Measurements from ENCODE around the gene NOL7.

GRCh38 chr6:13573669-13574110, 41.4 kb upstream of the NOL7 start:
- TF ChIP-seq EZH2phosphoT487 (IDR thresholded peaks at IDR 0.05; ENCODE audit: unreplicated experiment), result no peak
- TF ChIP-seq, protein P1, sequence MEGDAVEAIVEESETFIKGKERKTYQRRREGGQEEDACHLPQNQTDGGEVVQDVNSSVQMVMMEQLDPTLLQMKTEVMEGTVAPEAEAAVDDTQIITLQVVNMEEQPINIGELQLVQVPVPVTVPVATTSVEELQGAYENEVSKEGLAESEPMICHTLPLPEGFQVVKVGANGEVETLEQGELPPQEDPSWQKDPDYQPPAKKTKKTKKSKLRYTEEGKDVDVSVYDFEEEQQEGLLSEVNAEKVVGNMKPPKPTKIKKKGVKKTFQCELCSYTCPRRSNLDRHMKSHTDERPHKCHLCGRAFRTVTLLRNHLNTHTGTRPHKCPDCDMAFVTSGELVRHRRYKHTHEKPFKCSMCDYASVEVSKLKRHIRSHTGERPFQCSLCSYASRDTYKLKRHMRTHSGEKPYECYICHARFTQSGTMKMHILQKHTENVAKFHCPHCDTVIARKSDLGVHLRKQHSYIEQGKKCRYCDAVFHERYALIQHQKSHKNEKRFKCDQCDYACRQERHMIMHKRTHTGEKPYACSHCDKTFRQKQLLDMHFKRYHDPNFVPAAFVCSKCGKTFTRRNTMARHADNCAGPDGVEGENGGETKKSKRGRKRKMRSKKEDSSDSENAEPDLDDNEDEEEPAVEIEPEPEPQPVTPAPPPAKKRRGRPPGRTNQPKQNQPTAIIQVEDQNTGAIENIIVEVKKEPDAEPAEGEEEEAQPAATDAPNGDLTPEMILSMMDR (conservative IDR thresholded peaks at IDR 0.05; ENCODE audit: low read depth in 2 of 2), result no peak
- no peak for TF ChIP-seq POLR2AphosphoS5 (IDR thresholded peaks at IDR 0.05; ENCODE audit: low read depth)
